ENCODE data around the gene INO80D.

DNA sequence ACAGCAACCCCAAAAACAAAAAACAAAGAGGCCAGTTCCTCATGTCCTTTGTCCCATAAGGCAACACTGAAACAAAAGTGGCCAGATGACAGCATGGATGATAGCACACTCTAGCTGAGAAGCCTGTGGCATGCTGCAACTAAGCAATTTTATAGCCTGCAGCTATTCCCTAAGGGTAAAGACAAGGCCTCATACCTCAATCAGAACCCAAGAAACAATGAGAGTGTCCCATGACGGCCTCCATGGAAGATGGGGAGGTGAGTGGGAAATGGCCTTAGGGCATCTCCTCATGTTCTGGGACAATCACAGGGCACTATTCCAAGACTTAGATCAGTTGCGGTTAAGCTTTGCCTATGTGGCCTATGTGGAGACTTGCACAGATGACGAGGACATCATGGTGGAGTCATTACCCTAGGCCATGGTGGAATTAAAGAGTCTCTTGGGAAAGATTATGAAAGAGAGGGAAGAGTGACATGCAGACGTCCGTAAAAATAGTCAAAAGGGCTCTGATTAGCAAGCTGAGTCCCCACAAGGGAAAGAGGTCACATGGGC is 103.1 kb downstream of the INO80D start:
- TF ChIP-seq, protein P1, sequence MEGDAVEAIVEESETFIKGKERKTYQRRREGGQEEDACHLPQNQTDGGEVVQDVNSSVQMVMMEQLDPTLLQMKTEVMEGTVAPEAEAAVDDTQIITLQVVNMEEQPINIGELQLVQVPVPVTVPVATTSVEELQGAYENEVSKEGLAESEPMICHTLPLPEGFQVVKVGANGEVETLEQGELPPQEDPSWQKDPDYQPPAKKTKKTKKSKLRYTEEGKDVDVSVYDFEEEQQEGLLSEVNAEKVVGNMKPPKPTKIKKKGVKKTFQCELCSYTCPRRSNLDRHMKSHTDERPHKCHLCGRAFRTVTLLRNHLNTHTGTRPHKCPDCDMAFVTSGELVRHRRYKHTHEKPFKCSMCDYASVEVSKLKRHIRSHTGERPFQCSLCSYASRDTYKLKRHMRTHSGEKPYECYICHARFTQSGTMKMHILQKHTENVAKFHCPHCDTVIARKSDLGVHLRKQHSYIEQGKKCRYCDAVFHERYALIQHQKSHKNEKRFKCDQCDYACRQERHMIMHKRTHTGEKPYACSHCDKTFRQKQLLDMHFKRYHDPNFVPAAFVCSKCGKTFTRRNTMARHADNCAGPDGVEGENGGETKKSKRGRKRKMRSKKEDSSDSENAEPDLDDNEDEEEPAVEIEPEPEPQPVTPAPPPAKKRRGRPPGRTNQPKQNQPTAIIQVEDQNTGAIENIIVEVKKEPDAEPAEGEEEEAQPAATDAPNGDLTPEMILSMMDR (IDR thresholded peaks at IDR 0.05): no peak
- TF ChIP-seq POLR2A (IDR thresholded peaks at IDR 0.05): no peak
